Stimulated activated CD8-positive, alpha-beta memory T cell treated with anti-CD3 and anti-CD28 coated beads, Interleukin-2, amount 100 ng/mL, for 1 hour (primary cell): ENCODE measurements around the gene ATP6V0B.

ENCODE experiments used
- DNase-seq, 2 donors: peaks; one replicate each; pipeline ENCODE4 v3.0.0-alpha.2; 2020; ENCODE audit warnings: low read depth in 2 of 2

Gene ATP6V0B

GRCh38 chr1:44002606-44003157 is 27.9 kb downstream of the ATP6V0B start:
- DNase-seq, result no peak

- no peak for DNase-seq
These were observed 33.5 kb downstream of the ATP6V0B start for GRCh38 chr1:44008259-44008658.

GRCh38 chr1:44010935-44011471 is 36.2 kb downstream of the ATP6V0B start:
- DNase-seq, result no peak

GRCh38 chr1:44012404-44012803 is 37.6 kb downstream of the ATP6V0B start:
- no peak for DNase-seq

- DNase-seq, result no peak
These were observed 38.3 kb downstream of the ATP6V0B start for GRCh38 chr1:44012941-44013609.

- no peak for DNase-seq
These were observed 39.2 kb downstream of the ATP6V0B start for GRCh38 chr1:44013949-44014348.

GRCh38 chr1:44014365-44015104 is 39.8 kb downstream of the ATP6V0B start:
- DNase-seq, result no peak

- DNase-seq, result no peak
These were observed 40.4 kb downstream of the ATP6V0B start for GRCh38 chr1:44015206-44015605.

- DNase-seq, result no peak
These were observed 41.5 kb downstream of the ATP6V0B start for GRCh38 chr1:44016041-44016889.

GRCh38 chr1:44016890-44017400 is 42.2 kb downstream of the ATP6V0B start:
- DNase-seq, result no peak

GRCh38 chr1:44019466-44019948 is 44.7 kb downstream of the ATP6V0B start:
- no peak for DNase-seq

GRCh38 chr1:44020464-44020863 is 45.7 kb downstream of the ATP6V0B start:
- no peak for DNase-seq

- DNase-seq, result no peak
These were observed 46.4 kb downstream of the ATP6V0B start for GRCh38 chr1:44021156-44021555.

GRCh38 chr1:44021581-44022321 is 47.0 kb downstream of the ATP6V0B start:
- DNase-seq, result no peak

- no peak for DNase-seq
These were observed 49.5 kb downstream of the ATP6V0B start for GRCh38 chr1:44024031-44024902.

GRCh38 chr1:44024903-44025525 is 50.3 kb downstream of the ATP6V0B start:
- DNase-seq, result no peak

- no peak for DNase-seq
These were observed 51.1 kb downstream of the ATP6V0B start for GRCh38 chr1:44025816-44026215.

- no peak for DNase-seq
These were observed 52.6 kb downstream of the ATP6V0B start for GRCh38 chr1:44027320-44027719.
